PC-3 (cell line): ENCODE measurements around the gene RGS4. TPM values are rescaled to one million over a fixed set of nuclear protein-coding genes. Genes with fewer than 3 reads are reported as not detected.

Experiments
- ATAC-seq: fragments of 200-7000 bp; cut with Tn5 transposase; 2 replicates; pipeline ENCODE4 v1.9.1; 2020; ENCODE audit warnings: mild to moderate bottlenecking, moderate library complexity
- Bru-seq: library from RNA; stranded (reverse); fragments of 400-500 nt; gene quantifications from one replicate; lab custom pipeline; 2021; lab: Mats Ljungman, UMichigan
- BruChase-seq, 2 experiments: library from RNA; stranded (reverse); fragments of 400-500 nt; gene quantifications; one replicate each; lab custom pipeline; 2021; lab: Mats Ljungman, UMichigan
- BruUV-seq: library from RNA; stranded (reverse); fragments of 400-500 nt; replicated peaks from 2 replicates; lab custom pipeline; 2021; lab: Mats Ljungman, UMichigan
- CTCF ChIA-PET: fragments of 300-600 bp; sonication (Branson Sonifier 250); formaldehyde crosslinking; loops from one replicate; lab custom pipeline; 2022; ENCODE audit warnings: antibody characterized with exemption; lab: Charles Lee
- POLR2A ChIA-PET: fragments of 300-600 bp; sonication (Branson Sonifier 250); formaldehyde crosslinking; loops from one replicate; lab custom pipeline; 2022; ENCODE audit warnings: antibody characterized with exemption; ENCODE audit not compliant: unreplicated experiment; lab: Charles Lee
- DNase-seq: peaks from one replicate; pipeline ENCODE4 v3.0.0-alpha.2; 2015
- H2AFZ ChIP-seq: fragments of 300-600 bp; sonication (generic); 2 replicates; pipeline ENCODE4 v1.6.0; 2016; ENCODE audit warnings: antibody characterized with exemption, low read length
- H3F3A ChIP-seq: fragments of 300-600 bp; sonication (generic); one replicate; pipeline ENCODE4 v1.6.0; 2017; ENCODE audit warnings: antibody characterized with exemption, low read length, control low read depth, mild to moderate bottlenecking; ENCODE audit not compliant: unreplicated experiment
- H3K27ac ChIP-seq: fragments of 300-600 bp; sonication (generic); 2 replicates; pipeline ENCODE4 v1.5.1; 2016; ENCODE audit warnings: mild to moderate bottlenecking, low read length
- H3K27me3 ChIP-seq: fragments of 300-600 bp; sonication (generic); 2 replicates; pipeline ENCODE4 v1.6.1; 2016; ENCODE audit warnings: low read length, mixed read lengths
- H3K36me3 ChIP-seq: fragments of 300-600 bp; sonication (generic); 2 replicates; pipeline ENCODE4 v1.6.1; 2016; ENCODE audit warnings: low read depth, mixed run types, low read length, mixed read lengths
- H3K4me1 ChIP-seq: fragments of 300-600 bp; sonication (generic); 2 replicates; pipeline ENCODE4 v1.5.1; 2016; ENCODE audit warnings: low read length; ENCODE audit not compliant: insufficient read depth
- H3K4me2 ChIP-seq: fragments of 300-600 bp; sonication (generic); 2 replicates; pipeline ENCODE4 v1.6.0; 2016; ENCODE audit warnings: low read length
- H3K4me3 ChIP-seq: fragments of 300-600 bp; sonication (generic); 2 replicates; pipeline ENCODE4 v1.5.1; 2016; ENCODE audit warnings: mild to moderate bottlenecking, low read length, mixed read lengths
- H3K79me2 ChIP-seq: fragments of 300-600 bp; sonication (generic); 2 replicates; pipeline ENCODE4 v1.6.1; 2017; ENCODE audit warnings: low read length, mixed read lengths
- H3K9ac ChIP-seq: fragments of 300-600 bp; sonication (generic); 2 replicates; pipeline ENCODE4 v1.6.0; 2016; ENCODE audit warnings: mild to moderate bottlenecking, low read length
- H3K9me2 ChIP-seq: fragments of 300-600 bp; sonication (generic); replicated peaks from 2 replicates; pipeline ENCODE4 v1.6.1; 2016; ENCODE audit warnings: mixed run types, low read length, mixed read lengths
- H3K9me3 ChIP-seq: fragments of 300-600 bp; sonication (generic); 2 replicates; pipeline ENCODE4 v1.6.1; 2016; ENCODE audit warnings: low read length, mixed read lengths
- H4K20me1 ChIP-seq: fragments of 300-600 bp; sonication (generic); 2 replicates; pipeline ENCODE4 v1.6.1; 2016; ENCODE audit warnings: low read length, mixed read lengths
- CTCF ChIP-seq: fragments of 300-600 bp; sonication (generic); conservative IDR thresholded peaks from 2 replicates; pipeline ENCODE4 v1.5.1; 2017; ENCODE audit warnings: antibody characterized with exemption, low read depth, mild to moderate bottlenecking, low read length
- EZH2 ChIP-seq: fragments of 300-600 bp; sonication (generic); IDR thresholded peaks from one replicate; pipeline ENCODE4 v1.6.1; 2017; ENCODE audit warnings: antibody characterized with exemption, mild to moderate bottlenecking, low read length; ENCODE audit not compliant: unreplicated experiment
- EZH2phosphoT487 ChIP-seq: fragments of 300-600 bp; sonication (generic); IDR thresholded peaks from 2 replicates; pipeline ENCODE4 v1.6.1; 2018; ENCODE audit warnings: mild to moderate bottlenecking, antibody characterized with exemption, low read length, borderline replicate concordance
- intact Hi-C: fragments of 100-400 bp; cut with micrococcal nuclease; formaldehyde crosslinking; loops from 2 replicates; pipeline ENCODE4 v1.9.0; 2023
- long read RNA-seq: library from polyadenylated mRNA; unstranded; transcript quantifications from one replicate; pipeline ENCODE4 v2.0.0, GENCODE V29; 2021; ENCODE audit not compliant: unreplicated experiment
- total RNA-seq: library from RNA; depleted of rRNA; stranded (reverse); fragments of >200 nt; gene quantifications from 2 replicates; pipeline ENCODE4 v1.2.3, GENCODE V29; 2014; rRNA removed

The RGS4 gene
- total RNA-seq (6.0 and 16.6 TPM in 2 replicates), Bru-seq, nascent RNA (percentile 88 among the genes with signal in this experiment), BruChase-seq, experiment 1, labeled RNA remaining after a 6-hour chase (percentile 89 among the genes with signal in this experiment), BruChase-seq, experiment 2, labeled RNA remaining after a 2-hour chase (percentile 90 among the genes with signal in this experiment)
- long read RNA-seq, transcript RGS4-203 (5 exons, 3,200 nt) = major isoform, 12 of 20 reads
- long read RNA-seq, partial matches to known transcripts = 2 of 20 reads
- long read RNA-seq, other reads (novel, unspliced or antisense) = 5 of 20 reads

GRCh38 chr1:163069142-163069541, at the start of gene RGS4:
TSS of gene RGS4 (plus strand) at chr1:163069361. CDS start at chr1:163069485, 124 bp downstream.
- no TSS peak for BruUV-seq
- H3K79me2 ChIP-seq = no peaks in the 10 kb centered on the region
- no peaks in the 10 kb centered on the region for H3K9me3 ChIP-seq
- peaks cover 30% of the 10 kb centered on the region for H3K4me1 ChIP-seq
- intact Hi-C loops = loop anchor here (1.0 kb wide), 5 partner anchors 130 to 221 kb away; no protein-coding TSS in a partner anchor
- peak; percentile 88 for DNase-seq
- no peak within 1 kb of the TSS for H3K27ac ChIP-seq
- H3F3A ChIP-seq = no peaks in the 10 kb centered on the region
- H3K9ac ChIP-seq = peak within 1 kb of the TSS; percentile 19
- peak within 1 kb of the TSS; percentile 68 for H3K4me2 ChIP-seq
- no peak for TF ChIP-seq EZH2
- TF ChIP-seq CTCF = peak; percentile 93
- CTCF ChIA-PET = interaction anchor here (0.5 to 3.1 kb wide), 16 partner anchors 8 to 221 kb away, joined by 3 to 25 read pairs (median 4); no protein-coding TSS in a partner anchor
- ATAC-seq = peak; percentile 86
- POLR2A ChIA-PET = interaction anchor here (0.7 kb wide), 2 partner anchors 129 to 195 kb away, joined by 3 to 9 read pairs; no protein-coding TSS in a partner anchor
- peak within 1 kb of the TSS; percentile 49 for H2AFZ ChIP-seq
- H3K27me3 ChIP-seq = no peaks in the 10 kb centered on the region
- H3K4me3 ChIP-seq = peak within 1 kb of the TSS; percentile 50
- no peaks in the 10 kb centered on the region for H4K20me1 ChIP-seq
- no peaks in the 10 kb centered on the region for H3K36me3 ChIP-seq
- H3K9me2 ChIP-seq = no peaks in the 10 kb centered on the region

DNA sequence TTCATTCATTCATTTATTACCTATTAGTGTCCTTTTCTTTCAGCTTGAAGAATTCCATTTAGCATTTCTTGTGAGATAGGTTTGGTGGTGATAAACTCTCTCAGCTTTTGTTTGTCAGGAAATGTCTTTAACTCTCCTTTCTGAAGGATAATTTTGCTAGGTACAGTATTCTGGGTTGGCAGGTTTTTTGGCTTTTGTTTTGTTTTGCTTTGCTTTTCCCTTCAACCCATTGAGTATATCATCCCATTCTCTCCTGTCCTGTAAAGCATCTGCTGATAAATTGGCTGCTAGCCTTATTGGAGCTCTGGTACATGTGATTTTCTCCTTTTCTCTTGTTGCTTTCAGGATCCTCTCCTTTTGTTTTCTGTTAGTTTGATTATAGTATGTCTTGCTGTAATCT, 47.0 kb upstream of the RGS4 start:
- no peak overlapping the region for H2AFZ ChIP-seq
- no peak overlapping the region for H3K27ac ChIP-seq
- POLR2A ChIA-PET = no interaction called here
- intact Hi-C loops = no loop called here
- no peaks in the 10 kb centered on the region for H3K36me3 ChIP-seq
- no peaks in the 10 kb centered on the region for H3F3A ChIP-seq
- no peaks in the 10 kb centered on the region for H3K79me2 ChIP-seq
- H3K9me2 ChIP-seq = no peaks in the 10 kb centered on the region
- no peak for TF ChIP-seq CTCF
- TF ChIP-seq EZH2phosphoT487 = no peak
- no peak for TF ChIP-seq EZH2
- DNase-seq (no peak), ATAC-seq (no peak)
- H3K9ac ChIP-seq = no peak overlapping the region
- H3K4me2 ChIP-seq = no peak overlapping the region
- no TSS peak for BruUV-seq
- H3K4me1 ChIP-seq = no peaks in the 10 kb centered on the region
- H4K20me1 ChIP-seq = no peaks in the 10 kb centered on the region
- H3K9me3 ChIP-seq = peaks cover 8% of the 10 kb centered on the region
- no peak overlapping the region for H3K4me3 ChIP-seq
- no peaks in the 10 kb centered on the region for H3K27me3 ChIP-seq
- CTCF ChIA-PET = no interaction called here

DNA sequence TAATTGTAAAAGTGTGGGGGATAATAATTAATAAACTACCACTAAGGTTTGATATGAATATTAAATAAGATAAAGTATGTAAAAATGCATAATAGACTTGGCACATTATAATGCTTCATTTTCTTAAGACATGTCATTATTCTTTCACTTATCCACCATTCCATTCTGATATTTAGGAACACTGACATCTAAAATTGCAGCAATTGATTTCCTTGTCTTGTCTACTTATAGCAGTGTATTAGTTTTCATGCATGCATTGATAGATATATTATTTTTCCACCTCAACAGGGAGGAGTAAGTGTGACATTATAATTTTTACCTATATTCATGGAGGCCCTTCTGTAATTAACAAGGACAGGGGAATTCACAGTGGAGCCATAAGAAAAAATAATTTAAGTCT, 41.6 kb upstream of the RGS4 start:
- intact Hi-C loops = no loop called here
- Histone ChIP-seq H3K4me3 (no peak overlapping the region), H3K9me3 (no peaks in the 10 kb centered on the region), H3K9me2 (no peaks in the 10 kb centered on the region), H2AFZ (0 out of 2 replicates have a peak overlapping the region, but pooled peaks have one; percentile 14), H3K79me2 (no peaks in the 10 kb centered on the region), H3F3A (no peaks in the 10 kb centered on the region), H3K4me1 (no peaks in the 10 kb centered on the region), H3K4me2 (no peak overlapping the region), H3K27ac (no peak overlapping the region), H4K20me1 (no peaks in the 10 kb centered on the region), H3K9ac (no peak overlapping the region), H3K36me3 (no peaks in the 10 kb centered on the region), H3K27me3 (no peaks in the 10 kb centered on the region)
- DNase-seq = no peak
- no peak for ATAC-seq
- POLR2A ChIA-PET = no interaction called here
- CTCF ChIA-PET = interaction anchor here (0.7 kb wide), 1 partner anchor 20 kb away, joined by 4 read pairs; no protein-coding TSS in a partner anchor
- BruUV-seq = no TSS peak
- TF ChIP-seq EZH2phosphoT487 (no peak), EZH2 (no peak), CTCF (no peak)
